RCC 7860 (cell line): ENCODE data around the gene OPRL1.

ENCODE experiments used
- DNase-seq: peaks from one replicate; pipeline ENCODE4 v3.0.0-alpha.2; 2015; ENCODE audit warnings: low spot score
- FAIRE-seq: peaks from 2 replicates; lab custom pipeline; 2012; peaks lifted over from hg19 to GRCh38; lab: Jason Lieb, UNC

OPRL1 gene

DNA sequence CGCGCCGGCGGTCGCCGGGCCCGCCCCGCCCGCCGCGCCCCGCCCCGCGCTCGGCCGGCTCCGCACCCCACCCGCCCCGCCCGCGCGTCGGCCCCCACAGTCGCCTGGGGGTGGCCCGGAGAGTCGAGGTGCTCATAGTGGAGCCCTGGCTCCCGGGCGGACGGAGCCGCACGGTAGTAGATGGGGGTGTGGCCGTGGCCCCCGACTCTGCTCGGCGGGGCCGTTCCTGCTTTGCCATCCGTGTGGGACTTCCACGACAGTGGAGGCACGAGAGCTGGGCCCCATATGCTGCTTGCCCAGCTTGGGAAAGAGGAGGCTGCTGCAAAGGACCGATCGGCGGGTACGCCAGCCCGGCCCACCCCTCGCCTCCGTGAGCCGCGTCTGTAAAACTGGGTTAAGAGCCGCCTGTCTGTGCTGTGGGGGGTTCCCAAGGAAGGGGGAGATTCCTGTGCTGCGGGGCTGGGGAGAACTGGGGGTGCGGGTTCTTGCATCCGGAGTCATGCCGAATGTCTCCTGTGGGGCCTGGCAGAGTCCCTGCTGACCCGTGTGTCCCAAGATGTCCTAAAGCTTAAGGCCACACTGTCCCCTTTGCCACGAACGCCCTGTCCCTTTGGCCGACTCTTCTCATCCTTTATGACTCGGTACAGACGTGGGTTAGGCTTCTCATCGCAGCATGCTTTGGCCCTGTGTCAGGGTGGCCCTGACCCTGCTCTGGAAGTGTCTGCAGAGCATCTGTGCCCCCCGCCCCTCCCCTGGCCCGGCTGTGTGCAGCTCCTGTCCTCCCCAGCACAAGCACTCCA lies at the start of gene OPRL1:
OPRL1 (plus strand) TSS at position 70 of the 800 bp plus-strand sequence. CDS start 12,639 bp downstream, outside the sequence.
- DNase-seq (no peak), FAIRE-seq (no peak)

- DNase-seq (no peak), FAIRE-seq (no peak)
Observed at GRCh38 chr20:64030371-64031134, 49.3 kb upstream of the OPRL1 start.

DNA sequence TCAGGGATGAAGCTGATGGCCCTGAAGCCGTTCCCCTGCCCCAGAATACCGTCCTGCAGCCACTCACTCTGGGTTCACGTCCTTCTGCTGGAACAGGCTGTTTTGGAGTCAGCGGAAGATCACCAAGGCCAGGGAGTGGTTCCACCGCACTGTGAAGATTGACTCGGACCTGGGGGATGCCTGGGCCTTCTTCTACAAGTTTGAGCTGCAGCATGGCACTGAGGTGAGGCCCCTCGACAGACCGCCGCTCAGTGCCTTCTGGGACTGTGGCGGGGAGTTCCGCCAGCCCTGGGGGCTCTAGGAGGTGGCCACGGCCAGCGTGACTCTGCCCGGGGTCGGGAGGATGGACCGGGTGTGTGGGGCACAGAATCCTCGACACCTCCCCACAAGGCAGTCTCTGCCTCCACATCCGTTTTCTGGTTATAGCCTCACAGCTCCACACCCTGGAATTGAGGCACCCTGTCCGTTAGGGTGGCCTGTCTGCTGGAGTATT lies 48.0 kb upstream of the OPRL1 start:
- FAIRE-seq (no peak), DNase-seq (no peak)

DNA sequence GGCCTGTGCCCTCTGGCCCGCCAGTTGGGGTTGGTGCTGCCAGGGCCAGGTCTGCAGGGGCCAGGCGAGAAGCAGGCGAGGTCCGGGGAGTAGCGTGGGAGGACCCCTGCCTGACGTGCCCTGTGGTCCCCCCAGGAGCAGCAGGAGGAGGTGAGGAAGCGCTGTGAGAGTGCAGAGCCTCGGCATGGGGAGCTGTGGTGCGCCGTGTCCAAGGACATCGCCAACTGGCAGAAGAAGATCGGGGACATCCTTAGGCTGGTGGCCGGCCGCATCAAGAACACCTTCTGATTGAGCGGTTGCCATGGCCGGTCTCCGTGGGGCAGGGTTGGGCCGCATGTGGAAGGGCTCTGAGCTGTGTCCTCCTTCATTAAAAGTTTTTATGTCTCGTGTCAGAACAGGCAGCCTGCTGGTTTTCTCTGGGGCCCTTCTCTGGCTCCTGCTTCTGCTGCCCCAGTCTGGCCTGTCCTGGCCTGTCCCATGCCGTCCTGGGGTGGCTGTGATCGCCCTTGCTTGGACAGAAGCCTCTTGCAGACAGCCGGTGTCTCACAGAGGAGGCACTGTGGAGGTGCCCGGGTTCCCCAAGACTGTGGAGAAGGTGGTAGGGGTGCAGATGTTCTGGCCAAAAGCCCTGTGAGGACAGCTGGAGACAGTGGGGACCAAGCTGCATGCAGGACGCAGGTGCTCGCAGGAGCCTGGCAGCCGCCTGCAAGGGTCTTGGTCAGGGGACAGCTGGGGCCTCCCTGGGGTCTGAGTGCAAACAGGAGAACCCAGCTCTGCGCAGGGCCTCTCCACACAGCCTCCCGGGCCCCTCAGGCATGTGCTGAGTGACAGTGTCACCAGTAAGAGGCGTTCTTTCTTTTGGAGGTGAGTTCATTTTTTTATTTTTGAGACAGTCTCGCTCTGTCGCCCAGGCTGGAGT lies 46.9 kb upstream of the OPRL1 start:
- no peak for DNase-seq

GRCh38 chr20:64033981-64034493 lies 45.8 kb upstream of the OPRL1 start:
- FAIRE-seq (no peak), DNase-seq (no peak)

More for the DNA sequence above, 46.9 kb upstream of the OPRL1 start:
- no peak for FAIRE-seq

GRCh38 chr20:64035066-64035932 lies 44.6 kb upstream of the OPRL1 start:
- FAIRE-seq (no peak), DNase-seq (no peak)

GRCh38 chr20:64035933-64036345 lies 43.9 kb upstream of the OPRL1 start, which contains the start of gene C20orf204:
Gene C20orf204 (plus strand): TSS chr20:64036182. CDS start chr20:64036324, 142 bp downstream.
- DNase-seq (no peak), FAIRE-seq (no peak)

- FAIRE-seq = no peak
Observed at GRCh38 chr20:64036346-64037198, 43.3 kb upstream of the OPRL1 start.

DNA sequence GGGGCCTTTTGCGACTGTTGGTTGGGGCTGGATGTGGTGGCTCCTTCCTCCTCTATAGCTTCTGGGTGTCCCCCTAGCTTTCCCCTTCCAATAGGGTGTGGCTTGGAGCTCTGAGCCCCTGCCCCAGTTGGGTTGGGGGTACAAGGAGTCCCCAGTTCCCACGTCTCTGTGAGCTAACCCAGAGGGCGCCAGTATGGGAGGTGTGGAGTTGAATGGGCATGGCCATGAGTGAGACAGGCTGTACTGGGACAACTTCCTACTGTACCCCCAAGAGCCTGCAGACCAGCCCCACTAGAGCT lies 42.7 kb upstream of the OPRL1 start:
- DNase-seq (no peak), FAIRE-seq (no peak)

More at GRCh38 chr20:64036346-64037198, 43.3 kb upstream of the OPRL1 start:
- no peak for DNase-seq

- no peak for DNase-seq
- no peak for FAIRE-seq
Observed at GRCh38 chr20:64037498-64038213, 42.2 kb upstream of the OPRL1 start.

DNA sequence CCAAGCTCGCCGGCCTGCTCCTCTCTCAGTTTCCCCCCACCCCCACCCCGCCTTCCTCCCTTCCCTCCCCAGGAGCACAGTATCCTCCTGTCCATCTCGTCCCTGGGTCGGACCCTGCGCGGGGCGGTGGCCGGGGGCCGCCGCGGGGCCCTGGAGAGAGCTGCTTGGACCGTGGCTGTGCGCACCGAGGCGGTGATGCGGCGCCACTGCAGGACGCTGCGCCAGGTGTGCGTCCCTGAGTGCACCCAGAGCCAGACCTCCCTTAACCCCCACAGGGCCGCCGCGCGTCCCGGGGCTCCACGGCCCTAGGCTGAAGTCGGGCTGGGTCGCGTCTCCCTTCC lies 41.7 kb upstream of the OPRL1 start:
- DNase-seq = no peak
- no peak for FAIRE-seq

DNA sequence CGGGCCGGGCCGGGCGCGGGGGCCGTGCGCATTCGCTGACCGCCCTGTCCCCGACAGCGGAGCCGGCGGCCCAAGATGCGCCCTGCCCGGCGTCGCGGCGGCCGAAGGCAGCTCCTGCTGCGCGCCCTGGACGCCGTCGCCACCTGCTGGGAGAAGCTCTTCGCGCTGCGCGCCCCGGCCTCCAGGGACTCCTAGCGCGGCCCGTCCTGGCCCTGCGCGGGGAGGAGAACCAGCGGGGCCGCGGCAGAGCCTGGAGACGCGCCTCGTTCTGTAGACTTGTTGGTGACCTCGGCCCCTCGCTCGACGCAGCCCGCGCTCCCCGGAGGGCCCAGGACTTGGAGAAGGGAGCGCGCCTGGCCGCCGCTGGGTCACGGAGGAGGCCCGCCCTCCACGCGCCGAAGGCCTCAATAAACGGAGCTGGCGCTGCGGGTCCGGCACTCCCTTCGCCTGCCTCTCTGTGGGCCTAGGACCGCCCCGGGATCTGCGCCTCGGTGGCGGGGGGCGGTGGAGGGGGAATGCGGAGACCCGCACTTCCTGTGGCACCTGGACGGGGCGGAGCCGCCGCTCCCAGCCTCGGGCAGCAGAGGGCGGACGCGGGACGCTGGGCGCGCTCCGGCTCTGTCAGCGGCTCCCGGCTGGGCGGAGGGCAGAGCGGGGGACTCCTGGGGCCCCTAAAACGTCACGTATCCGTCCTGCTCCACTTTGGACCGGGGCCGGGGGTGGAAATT lies 41.2 kb upstream of the OPRL1 start:
- FAIRE-seq (no peak), DNase-seq (peak; percentile 52)

GRCh38 chr20:64039293-64040160 lies 40.4 kb upstream of the OPRL1 start:
- DNase-seq (no peak), FAIRE-seq (no peak)

DNA sequence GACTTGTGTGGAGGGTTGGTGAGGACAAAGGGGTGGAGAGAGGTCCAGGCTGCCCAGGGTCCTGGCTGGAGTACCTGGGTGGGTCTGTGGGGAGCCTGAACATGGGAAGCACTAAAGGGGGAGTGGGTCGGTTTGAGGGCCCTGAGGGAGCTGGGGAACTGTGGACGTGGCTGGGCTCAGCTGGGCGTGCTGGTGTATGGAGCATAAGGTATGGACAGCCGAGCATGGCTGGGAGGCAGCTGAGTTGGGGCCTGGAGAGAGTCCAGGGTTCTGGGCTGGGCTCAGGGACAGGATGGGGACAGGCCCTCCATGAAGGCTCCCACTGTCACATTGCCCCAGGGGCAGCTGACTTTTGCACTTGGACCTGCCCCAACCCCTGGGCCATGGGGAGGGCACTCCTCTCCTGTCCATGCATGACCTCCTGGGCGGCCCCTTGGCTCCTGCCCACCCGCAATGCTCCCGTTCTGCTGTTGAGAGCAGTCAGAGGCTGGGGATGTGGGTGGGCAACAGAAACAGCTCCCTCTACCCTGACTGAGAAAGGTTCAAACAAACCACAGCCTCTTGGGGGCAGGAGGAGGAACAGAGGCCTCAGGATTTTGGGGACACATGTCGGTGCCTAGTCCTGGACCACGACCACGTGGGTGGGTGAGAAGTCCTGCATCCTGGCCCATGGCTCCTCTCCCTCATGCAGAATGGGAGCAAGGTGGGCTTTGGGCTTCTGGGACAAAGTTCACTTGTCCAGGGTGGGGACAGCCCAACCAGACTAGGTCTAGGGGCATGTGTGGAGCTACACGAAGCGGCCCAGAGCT lies 39.4 kb upstream of the OPRL1 start:
- DNase-seq (no peak), FAIRE-seq (no peak)

DNA sequence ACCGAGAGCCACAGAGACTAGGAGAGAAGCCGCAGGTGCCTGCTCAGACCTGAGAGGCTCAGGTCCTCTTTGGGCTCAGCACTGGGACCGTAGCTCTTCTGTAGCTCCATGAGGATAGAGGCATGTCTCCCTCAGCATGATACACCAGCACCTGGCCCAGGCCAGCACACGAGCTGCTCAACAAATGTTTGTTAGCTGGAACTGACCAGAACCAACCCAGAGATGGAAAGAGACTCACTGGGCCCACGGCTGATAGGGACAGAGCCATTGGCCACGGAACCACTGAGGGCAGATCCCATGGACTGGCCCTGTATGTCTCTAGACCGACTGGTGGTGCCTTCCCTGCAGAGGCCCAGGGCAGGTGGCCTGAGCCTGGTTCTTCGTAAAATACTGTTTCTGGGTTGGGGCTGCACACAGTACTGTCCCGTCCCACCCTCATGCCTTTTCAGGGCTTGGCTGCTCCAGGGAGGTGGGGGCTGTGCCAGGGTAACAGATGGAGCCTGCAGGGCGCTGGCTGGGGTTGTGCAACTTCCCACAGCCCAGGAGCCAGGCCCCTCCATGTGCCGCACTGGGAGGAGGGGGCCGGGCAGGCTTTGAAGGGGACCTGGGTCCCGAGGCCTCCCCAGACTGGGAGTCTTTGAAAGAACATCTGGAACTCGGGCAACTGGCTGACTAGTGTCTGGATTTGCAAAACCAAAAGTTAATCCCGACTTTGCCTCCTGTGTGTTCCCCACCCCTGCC lies 38.7 kb upstream of the OPRL1 start:
- DNase-seq (no peak), FAIRE-seq (no peak)
